Astrocyte (in vitro differentiated cells and primary cell): ENCODE measurements around the gene CELA2B.
"Not testable (repeated sequence)": the region's sequence is repeated elsewhere in the genome, so short reads cannot be mapped to it uniquely, and the experiment has no call there.

Experiments used
- CTCF ChIP-seq: IDR thresholded peaks from 2 replicates; pipeline ENCODE4 v1.5.1; 2011; ENCODE audit warnings: low read depth, mild to moderate bottlenecking, inconsistent platforms, low read length, moderate library complexity; ENCODE audit not compliant: insufficient read depth
- EZH2 ChIP-seq: IDR thresholded peaks from 2 replicates; pipeline ENCODE4 v1.6.1; 2012; ENCODE audit warnings: mild to moderate bottlenecking, low read length, inconsistent platforms; ENCODE audit not compliant: insufficient read depth

- TF ChIP-seq CTCF, EZH2: not testable (repeated sequence)
Measured at GRCh38 chr1:15491010-15491409, 15.1 kb downstream of the CELA2B start.
